GM18870 (cell line): ENCODE results near the gene TSPAN18.

Experiments
- ATAC-seq: cut with Tn5 transposase; IDR thresholded peaks from one replicate; pipeline ENCODE4 v1.9.1; 2021; ENCODE audit warnings: moderate library complexity; ENCODE audit not compliant: unreplicated experiment

TSPAN18 gene

GRCh38 chr11:44969651-44970252 is 243.0 kb downstream of the TSPAN18 start:
- no peak for ATAC-seq

GRCh38 chr11:44970293-44970692 is 243.5 kb downstream of the TSPAN18 start:
- ATAC-seq, result no peak

- no peak for ATAC-seq
Measured at GRCh38 chr11:44971185-44971584, 244.4 kb downstream of the TSPAN18 start.

GRCh38 chr11:44972746-44973435 is 246.1 kb downstream of the TSPAN18 start:
- no peak for ATAC-seq

- no peak for ATAC-seq
Measured at GRCh38 chr11:44973632-44974401, 247.1 kb downstream of the TSPAN18 start.

- ATAC-seq, result no peak
Measured at GRCh38 chr11:44974402-44975000, 247.7 kb downstream of the TSPAN18 start.

- ATAC-seq, result no peak
Measured at GRCh38 chr11:44976576-44976975, 249.8 kb downstream of the TSPAN18 start.

- no peak for ATAC-seq
Measured at GRCh38 chr11:44977493-44977984, 250.8 kb downstream of the TSPAN18 start.

GRCh38 chr11:44978274-44978960 is 251.7 kb downstream of the TSPAN18 start:
- no peak for ATAC-seq

- no peak for ATAC-seq
Measured at GRCh38 chr11:44978961-44979331, 252.2 kb downstream of the TSPAN18 start.

- no peak for ATAC-seq
Measured at GRCh38 chr11:44979543-44980399, 253.0 kb downstream of the TSPAN18 start.

GRCh38 chr11:44980533-44981427 is 254.0 kb downstream of the TSPAN18 start:
- ATAC-seq, result no peak
